Endodermal cell (in vitro differentiated cells): ENCODE measurements around the gene FKBP9. TPM values are rescaled to one million over a fixed set of nuclear protein-coding genes. Genes with fewer than 3 reads are reported as not detected.
"Not testable (repeated sequence)": the region's sequence is repeated elsewhere in the genome, so short reads cannot be mapped to it uniquely, and the experiment has no call there.

Experiments used
- DNase-seq: peaks from one replicate; pipeline ENCODE4 v3.0.0-alpha.2; 2017
- H3K27ac ChIP-seq: 2 replicates; pipeline ENCODE4 v1.5.1; 2013; ENCODE audit warnings: mild to moderate bottlenecking, low read depth, low read length, moderate library complexity
- H3K27me3 ChIP-seq: 2 replicates; pipeline ENCODE4 v1.6.1; 2013; ENCODE audit warnings: mild to moderate bottlenecking, low read length, moderate library complexity; ENCODE audit not compliant: insufficient read depth, control insufficient read depth, poor library complexity, severe bottlenecking
- H3K36me3 ChIP-seq: 2 replicates; pipeline ENCODE4 v1.7.0; 2013; ENCODE audit warnings: mild to moderate bottlenecking, low read length, moderate library complexity; ENCODE audit not compliant: control insufficient read depth, insufficient read depth
- H3K4me1 ChIP-seq: one replicate; pipeline ENCODE4 v1.7.0; 2013; ENCODE audit warnings: low read length; ENCODE audit not compliant: control insufficient read depth, insufficient read depth
- H3K4me3 ChIP-seq: 2 replicates; pipeline ENCODE4 v1.5.1; 2013; ENCODE audit warnings: mild to moderate bottlenecking, low read length, moderate library complexity
- H3K9ac ChIP-seq: 2 replicates; pipeline ENCODE4 v1.6.1; 2013; ENCODE audit warnings: mild to moderate bottlenecking, low read length, moderate library complexity; ENCODE audit not compliant: poor library complexity, severe bottlenecking; ENCODE audit errors: extremely low read depth
- H3K9me3 ChIP-seq: 2 replicates; pipeline ENCODE4 v1.6.1; 2013; ENCODE audit warnings: mild to moderate bottlenecking, low read length, moderate library complexity; ENCODE audit not compliant: control insufficient read depth
- H3K27ac Mint-ChIP-seq: 2 replicates; pipeline ENCODE4 v1.8.0; 2020; ENCODE audit warnings: mixed read lengths
- H3K27me3 Mint-ChIP-seq: 2 replicates; pipeline ENCODE4 v1.8.0; 2021; ENCODE audit warnings: mild to moderate bottlenecking, mixed read lengths; ENCODE audit not compliant: insufficient read depth
- H3K36me3 Mint-ChIP-seq: 2 replicates; pipeline ENCODE4 v1.8.0; 2020; ENCODE audit warnings: low read depth, mixed read lengths
- H3K4me1 Mint-ChIP-seq: 2 replicates; pipeline ENCODE4 v1.8.0; 2020; ENCODE audit warnings: mixed read lengths
- H3K4me3 Mint-ChIP-seq: 2 replicates; pipeline ENCODE4 v1.8.0; 2020; ENCODE audit warnings: mild to moderate bottlenecking, moderate library complexity, mixed read lengths
- H3K9me3 Mint-ChIP-seq: 2 replicates; pipeline ENCODE4 v1.8.0; 2020; ENCODE audit warnings: mild to moderate bottlenecking, mixed read lengths
- WGBS, 2 experiments: methylation state at CpG; one replicate each; pipeline versions ENCODE4 v1.1.5 to v1.1.7; 2013; ENCODE audit warnings: missing lambda C conversion rate in 2 of 2, mixed read lengths in 1 of 2; ENCODE audit not compliant: insufficient coverage in 1 of 2, insufficient read length in 1 of 2; 5-methylcytosine and 5-hydroxymethylcytosine counted together
- total RNA-seq, 2 donors: library from RNA; stranded (reverse); fragmentation: NEBNext Ultra II Directional in 1 of 2; extraction: Animal tissue kit (Norgen Biotek cat#: 25700) in 1 of 2; gene quantifications; 2 replicates in 1 of 2; 3 replicates in 1 of 2; pipeline ENCODE4 v1.2.1, GENCODE V29; 2021
- TF ChIP-seq, protein P1 (sequence below): fragments of 200-600 bp; sonication (generic); conservative IDR thresholded peaks from 2 replicates; pipeline ENCODE4 v1.5.0; 2021; ENCODE audit warnings: antibody characterized with exemption, mild to moderate bottlenecking

The FKBP9 gene
- total RNA-seq, 2 donors from 2014 or later = 58.0 to 68.0 TPM

DNA sequence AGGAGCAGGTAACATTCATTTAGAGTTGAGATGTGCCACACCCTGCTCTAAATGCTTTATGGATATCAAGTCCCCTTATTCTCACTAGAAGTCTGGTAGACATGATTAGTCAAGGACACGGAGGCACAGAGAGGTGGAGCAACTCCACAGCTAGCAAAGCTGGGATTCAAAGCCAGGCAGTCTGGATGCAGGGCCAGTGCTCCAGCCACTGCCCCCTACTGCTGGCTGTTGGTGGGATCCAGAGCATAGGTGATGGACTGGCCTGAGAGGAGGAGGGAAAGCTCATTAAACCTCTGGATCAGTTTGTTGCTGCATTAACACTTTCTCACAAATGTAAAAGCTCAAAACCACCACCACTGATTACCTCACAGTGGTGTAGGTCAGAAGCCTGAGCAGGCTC lies 43.1 kb upstream of the FKBP9 start:
- Mint-ChIP-seq H3K27ac (no peak overlapping the region), H3K4me3 (no peak overlapping the region), H3K4me1 (no peaks in the 10 kb centered on the region), H3K36me3 (peaks cover 21% of the 10 kb centered on the region), H3K27me3 (peaks cover 6% of the 10 kb centered on the region), H3K9me3 (no peaks in the 10 kb centered on the region)
- no peak overlapping the region for H3K4me3 ChIP-seq
- 85 to 100% methylated on average over 1 of the region's 1 CpG for WGBS, 2 experiments
- no peak overlapping the region for H3K9ac ChIP-seq
- DNase-seq = peak; percentile 80
- TF ChIP-seq, protein P1, sequence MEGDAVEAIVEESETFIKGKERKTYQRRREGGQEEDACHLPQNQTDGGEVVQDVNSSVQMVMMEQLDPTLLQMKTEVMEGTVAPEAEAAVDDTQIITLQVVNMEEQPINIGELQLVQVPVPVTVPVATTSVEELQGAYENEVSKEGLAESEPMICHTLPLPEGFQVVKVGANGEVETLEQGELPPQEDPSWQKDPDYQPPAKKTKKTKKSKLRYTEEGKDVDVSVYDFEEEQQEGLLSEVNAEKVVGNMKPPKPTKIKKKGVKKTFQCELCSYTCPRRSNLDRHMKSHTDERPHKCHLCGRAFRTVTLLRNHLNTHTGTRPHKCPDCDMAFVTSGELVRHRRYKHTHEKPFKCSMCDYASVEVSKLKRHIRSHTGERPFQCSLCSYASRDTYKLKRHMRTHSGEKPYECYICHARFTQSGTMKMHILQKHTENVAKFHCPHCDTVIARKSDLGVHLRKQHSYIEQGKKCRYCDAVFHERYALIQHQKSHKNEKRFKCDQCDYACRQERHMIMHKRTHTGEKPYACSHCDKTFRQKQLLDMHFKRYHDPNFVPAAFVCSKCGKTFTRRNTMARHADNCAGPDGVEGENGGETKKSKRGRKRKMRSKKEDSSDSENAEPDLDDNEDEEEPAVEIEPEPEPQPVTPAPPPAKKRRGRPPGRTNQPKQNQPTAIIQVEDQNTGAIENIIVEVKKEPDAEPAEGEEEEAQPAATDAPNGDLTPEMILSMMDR = peak; percentile 72
- no peaks in the 10 kb centered on the region for H3K27me3 ChIP-seq
- H3K9me3 ChIP-seq = no peaks in the 10 kb centered on the region
- peaks cover 5% of the 10 kb centered on the region for H3K36me3 ChIP-seq
- H3K27ac ChIP-seq = no peak overlapping the region
- no peaks in the 10 kb centered on the region for H3K4me1 ChIP-seq

DNA sequence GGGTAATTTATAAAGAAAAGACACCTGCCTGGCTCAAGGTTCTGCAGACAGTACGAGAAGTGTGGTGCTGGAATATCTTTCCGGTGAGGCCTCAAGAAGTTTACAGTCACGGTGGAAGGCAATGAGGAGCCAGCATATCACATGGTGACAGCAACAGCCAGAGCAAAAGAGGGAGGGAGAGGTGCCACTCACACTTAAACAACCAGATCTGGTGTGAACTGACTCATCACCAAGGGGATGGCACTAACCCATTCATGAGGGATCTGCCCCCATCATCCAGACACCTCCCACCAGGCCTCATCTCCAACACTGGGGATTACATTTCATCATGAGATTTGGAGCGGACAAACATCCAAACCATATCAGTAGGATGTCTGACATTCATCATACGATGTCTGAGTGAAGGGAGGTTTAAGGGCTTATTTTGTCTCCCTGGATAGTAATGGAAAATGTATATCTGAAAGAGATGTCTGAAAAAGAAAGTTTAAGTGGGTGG lies 42.2 kb upstream of the FKBP9 start:
- Histone ChIP-seq H3K36me3 (peaks cover 5% of the 10 kb centered on the region), H3K9me3 (no peaks in the 10 kb centered on the region), H3K27ac (no peak overlapping the region), H3K4me1 (no peaks in the 10 kb centered on the region), H3K9ac (no peak overlapping the region), H3K27me3 (no peaks in the 10 kb centered on the region), H3K4me3 (no peak overlapping the region)
- no peaks in the 10 kb centered on the region for H3K4me1 Mint-ChIP-seq
- H3K9me3 Mint-ChIP-seq = no peaks in the 10 kb centered on the region
- H3K27me3 Mint-ChIP-seq = peaks cover 5% of the 10 kb centered on the region
- no peak overlapping the region for H3K4me3 Mint-ChIP-seq
- no peak overlapping the region for H3K27ac Mint-ChIP-seq
- TF ChIP-seq, protein P1 = no peak
- peaks cover 21% of the 10 kb centered on the region for H3K36me3 Mint-ChIP-seq
- no peak for DNase-seq
- WGBS, 2 experiments = 97 to 100% methylated on average over 4 to 5 of the region's 5 CpGs

DNA sequence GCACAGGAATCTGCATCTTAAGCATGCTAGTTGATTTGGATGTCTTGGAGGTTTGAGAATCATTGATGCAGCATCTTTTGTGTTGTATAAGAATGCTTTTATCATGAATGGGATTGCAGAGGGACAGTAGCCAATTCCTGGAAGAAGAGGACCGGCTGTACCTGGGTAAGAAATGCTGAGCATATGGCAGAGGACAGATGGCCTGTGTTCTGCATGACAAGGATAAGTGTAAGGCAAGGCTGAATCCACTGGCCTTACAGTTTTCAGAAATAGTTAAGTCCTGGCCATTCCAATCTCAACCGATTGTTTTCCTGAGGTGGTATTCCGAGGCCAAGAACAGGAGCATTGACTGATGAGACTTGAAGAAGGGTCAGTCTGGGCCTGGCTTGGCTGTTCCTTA lies 41.2 kb upstream of the FKBP9 start:
- Mint-ChIP-seq H3K4me1 (no peaks in the 10 kb centered on the region), H3K4me3 (no peak overlapping the region), H3K36me3 (peaks cover 25% of the 10 kb centered on the region), H3K27ac (no peak overlapping the region), H3K27me3 (peaks cover 2% of the 10 kb centered on the region), H3K9me3 (no peaks in the 10 kb centered on the region)
- Histone ChIP-seq H3K9me3 (no peaks in the 10 kb centered on the region), H3K4me3 (no peak overlapping the region), H3K27me3 (no peaks in the 10 kb centered on the region), H3K36me3 (peaks cover 11% of the 10 kb centered on the region), H3K4me1 (no peaks in the 10 kb centered on the region), H3K27ac (no peak overlapping the region), H3K9ac (no peak overlapping the region)
- no peak for DNase-seq
- WGBS, 2 experiments = 91 to 92% methylated on average over 1 to 3 of the region's 3 CpGs
- TF ChIP-seq, protein P1 = no peak

DNA sequence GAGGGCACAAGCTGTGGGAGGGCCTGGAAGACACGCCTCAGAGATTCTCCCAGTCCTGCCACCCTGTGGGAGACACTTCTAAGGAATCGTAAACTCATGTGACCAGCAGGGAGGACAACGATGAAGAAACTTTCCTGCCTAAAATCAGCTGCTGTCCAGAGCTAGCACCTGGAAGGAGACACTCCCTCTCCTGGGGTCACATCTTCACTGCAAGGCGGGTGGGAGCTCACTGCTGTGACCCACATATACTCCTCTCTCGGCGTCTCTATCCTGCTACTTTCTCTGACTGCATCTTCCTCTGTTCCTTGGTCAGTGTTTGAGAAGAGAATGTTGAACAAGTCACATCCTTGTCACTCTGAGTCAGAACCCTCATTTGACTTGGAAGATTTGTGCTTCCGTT lies 40.2 kb upstream of the FKBP9 start:
- not testable (repeated sequence) for H3K9ac ChIP-seq, DNase-seq, H3K4me1 Mint-ChIP-seq, H3K27me3 ChIP-seq, H3K4me1 ChIP-seq, H3K9me3 ChIP-seq, H3K4me3 Mint-ChIP-seq, H3K27me3 Mint-ChIP-seq, H3K27ac Mint-ChIP-seq, H3K4me3 ChIP-seq, H3K27ac ChIP-seq, H3K9me3 Mint-ChIP-seq
- peaks cover 26% of the 10 kb centered on the region for H3K36me3 Mint-ChIP-seq
- 86% methylated on average over 3 of the region's 7 CpGs; no CpG with 5 or more reads in 1 of the 2 experiments for WGBS, 2 experiments
- peaks cover 14% of the 10 kb centered on the region for H3K36me3 ChIP-seq
